ENCODE measurements around the gene LMNB1. TPM values are rescaled to one million over a fixed set of nuclear protein-coding genes. Genes with fewer than 3 reads are reported as not detected.
A peak's percentile ranks its signal among the peaks of the same experiment; 100 is the strongest.
"Not testable (repeated sequence)": the region's sequence is repeated elsewhere in the genome, so short reads cannot be mapped to it uniquely, and the experiment has no call there.

LMNB1 gene
- total RNA-seq, 1 experiment from 2014 or later = 150 TPM

GRCh38 chr5:126811515-126812198, 34.7 kb downstream of the LMNB1 start:
- H3K9me2 ChIP-seq (ENCODE audit: insufficient read depth) = no peaks in the 10 kb centered on the region
- H3K36me3 ChIP-seq (ENCODE audit: control insufficient read depth in 1 of 2, insufficient read depth in 2 of 2, low read length in 2 of 2) = peaks cover 33 to 59% of the 10 kb centered on the region in 2 experiments
- TF ChIP-seq YY1 (IDR thresholded peaks at IDR 0.05; ENCODE audit: extremely low read depth, insufficient replicate concordance, low read depth, low read length) = no peak
- no peak overlapping the region for H2AFZ ChIP-seq (ENCODE audit: low read depth, low read length, poor library complexity, severe bottlenecking)
- no peaks in the 10 kb centered on the region for H3K4me1 ChIP-seq (ENCODE audit: control insufficient read depth in 1 of 2, insufficient read depth in 2 of 2, low read length in 2 of 2)
- RAD21 ChIA-PET (ENCODE audit: low non-redundant PET in 1 of 2, low total read pairs in 2 of 2, uncharacterized antibody in 2 of 2, unreplicated experiment in 2 of 2) = no interaction called here
- no peak overlapping the region for H3K4me3 ChIP-seq (replicated peaks in 1 of 2; ENCODE audit: low read depth in 1 of 2, low read length in 2 of 2)
- CTCF ChIA-PET = no interaction called here
- ATAC-seq (no peak), DNase-seq (ENCODE audit: low read depth, low spot score) (no peak)
- H3K9ac ChIP-seq (ENCODE audit: low read length) = no peak overlapping the region
- intact Hi-C loops (cut with micrococcal nuclease) = no loop called here
- no peaks in the 10 kb centered on the region for H3K27me3 ChIP-seq (ENCODE audit: insufficient read depth, low read length)
- no TSS peak for BruUV-seq (replicated peaks)
- H3K9me3 ChIP-seq (ENCODE audit: control insufficient read depth in 1 of 2, insufficient read depth in 1 of 2, low read depth in 1 of 2, low read length in 2 of 2) = no peaks in the 10 kb centered on the region
- H3K4me2 ChIP-seq (ENCODE audit: low read length) = no peak overlapping the region
- POLR2A ChIA-PET = no interaction called here
- no peak overlapping the region for H3K27ac ChIP-seq (ENCODE audit: low read depth, low read length)
- H4K20me1 ChIP-seq (ENCODE audit: insufficient read depth) = no peaks in the 10 kb centered on the region
- H3K79me2 ChIP-seq (ENCODE audit: insufficient read depth, low read length) = peaks cover 86% of the 10 kb centered on the region

- H3K4me1 ChIP-seq (ENCODE audit: control insufficient read depth in 1 of 2, insufficient read depth in 2 of 2, low read length in 2 of 2) = no peaks in the 10 kb centered on the region
- no peak overlapping the region for H3K4me2 ChIP-seq (ENCODE audit: low read length)
- intact Hi-C loops (cut with micrococcal nuclease) = no loop called here
- no peak for ATAC-seq
- BruUV-seq (replicated peaks) = TSS peak; percentile 12
- H3K27me3 ChIP-seq (ENCODE audit: insufficient read depth, low read length) = no peaks in the 10 kb centered on the region
- ChIA-PET POLR2A (no interaction called here), RAD21 (ENCODE audit: low non-redundant PET in 1 of 2, low total read pairs in 2 of 2, uncharacterized antibody in 2 of 2, unreplicated experiment in 2 of 2) (no interaction called here), CTCF (no interaction called here)
- no peaks in the 10 kb centered on the region for H4K20me1 ChIP-seq (ENCODE audit: insufficient read depth)
- TF ChIP-seq CBX3 (IDR thresholded peaks at IDR 0.05; ENCODE audit: low read depth) (no peak), EZH2phosphoT487 (IDR thresholded peaks at IDR 0.05; ENCODE audit: borderline replicate concordance) (no peak), FOSL1 (IDR thresholded peaks at IDR 0.05; ENCODE audit: low read depth) (no peak), JUND (IDR thresholded peaks at IDR 0.05) (no peak), YY1 (IDR thresholded peaks at IDR 0.05; ENCODE audit: extremely low read depth, insufficient replicate concordance, low read depth, low read length) (no peak), SP1 (IDR thresholded peaks at IDR 0.05; ENCODE audit: low read depth) (no peak), TCF7L2 (IDR thresholded peaks at IDR 0.05; ENCODE audit: borderline replicate concordance, extremely low read depth, insufficient read depth, insufficient read length) (no peak)
- H3K9ac ChIP-seq (ENCODE audit: low read length) = no peak overlapping the region
- peaks cover 86% of the 10 kb centered on the region for H3K79me2 ChIP-seq (ENCODE audit: insufficient read depth, low read length)
- DNase-seq (ENCODE audit: low read depth, low spot score) = no peak
- H3K9me3 ChIP-seq (ENCODE audit: control insufficient read depth in 1 of 2, insufficient read depth in 1 of 2, low read depth in 1 of 2, low read length in 2 of 2) = no peaks in the 10 kb centered on the region
- H2AFZ ChIP-seq (ENCODE audit: low read depth, low read length, poor library complexity, severe bottlenecking) = no peak overlapping the region
- H3K36me3 ChIP-seq (ENCODE audit: control insufficient read depth in 1 of 2, insufficient read depth in 2 of 2, low read length in 2 of 2) = peaks cover 36 to 62% of the 10 kb centered on the region in 2 experiments
- H3K4me3 ChIP-seq (replicated peaks in 1 of 2; ENCODE audit: low read depth in 1 of 2, low read length in 2 of 2) = no peak overlapping the region
- H3K27ac ChIP-seq (ENCODE audit: low read depth, low read length) = no peak overlapping the region
- no peaks in the 10 kb centered on the region for H3K9me2 ChIP-seq (ENCODE audit: insufficient read depth)
These were observed 35.2 kb downstream of the LMNB1 start for GRCh38 chr5:126812199-126812570.

GRCh38 chr5:126813799-126814198, 36.9 kb downstream of the LMNB1 start:
- H3K9me3 ChIP-seq (ENCODE audit: control insufficient read depth in 1 of 2, insufficient read depth in 1 of 2, low read depth in 1 of 2, low read length in 2 of 2); H3K4me1 ChIP-seq (ENCODE audit: control insufficient read depth in 1 of 2, insufficient read depth in 2 of 2, low read length in 2 of 2); CTCF ChIA-PET; H3K27ac ChIP-seq (ENCODE audit: low read depth, low read length); H4K20me1 ChIP-seq (ENCODE audit: insufficient read depth); RAD21 ChIA-PET (ENCODE audit: low non-redundant PET in 1 of 2, low total read pairs in 2 of 2, uncharacterized antibody in 2 of 2, unreplicated experiment in 2 of 2); H3K9me2 ChIP-seq (ENCODE audit: insufficient read depth); H3K27me3 ChIP-seq (ENCODE audit: insufficient read depth, low read length); DNase-seq (ENCODE audit: low read depth, low spot score); H3K9ac ChIP-seq (ENCODE audit: low read length); H2AFZ ChIP-seq (ENCODE audit: low read depth, low read length, poor library complexity, severe bottlenecking); ATAC-seq; H3K4me2 ChIP-seq (ENCODE audit: low read length); intact Hi-C loops (cut with micrococcal nuclease); H3K4me3 ChIP-seq (replicated peaks in 1 of 2; ENCODE audit: low read depth in 1 of 2, low read length in 2 of 2); POLR2A ChIA-PET; BruUV-seq (replicated peaks): not testable (repeated sequence)
- Histone ChIP-seq H3K36me3 (ENCODE audit: control insufficient read depth in 1 of 2, insufficient read depth in 2 of 2, low read length in 2 of 2) (peaks cover 38 to 65% of the 10 kb centered on the region in 2 experiments), H3K79me2 (ENCODE audit: insufficient read depth, low read length) (peaks cover 92% of the 10 kb centered on the region)
